ENCODE results near the gene HNRNPA2B1.
"Not testable (repeated sequence)": the region's sequence is repeated elsewhere in the genome, so short reads cannot be mapped to it uniquely, and the experiment has no call there.

The HNRNPA2B1 gene

GRCh38 chr7:26178272-26178960 lies 22.1 kb downstream of the HNRNPA2B1 start:
- H3K9me3 ChIP-seq (ENCODE audit: control insufficient read depth, insufficient read depth, low read length) = no peaks in the 10 kb centered on the region
- peaks cover 10% of the 10 kb centered on the region for H3K79me2 ChIP-seq (ENCODE audit: control insufficient read depth, low read length)
- no peak for TF ChIP-seq EZH2phosphoT487 (IDR thresholded peaks at IDR 0.05; ENCODE audit: borderline replicate concordance, low read length)
- TF ChIP-seq, protein P1, sequence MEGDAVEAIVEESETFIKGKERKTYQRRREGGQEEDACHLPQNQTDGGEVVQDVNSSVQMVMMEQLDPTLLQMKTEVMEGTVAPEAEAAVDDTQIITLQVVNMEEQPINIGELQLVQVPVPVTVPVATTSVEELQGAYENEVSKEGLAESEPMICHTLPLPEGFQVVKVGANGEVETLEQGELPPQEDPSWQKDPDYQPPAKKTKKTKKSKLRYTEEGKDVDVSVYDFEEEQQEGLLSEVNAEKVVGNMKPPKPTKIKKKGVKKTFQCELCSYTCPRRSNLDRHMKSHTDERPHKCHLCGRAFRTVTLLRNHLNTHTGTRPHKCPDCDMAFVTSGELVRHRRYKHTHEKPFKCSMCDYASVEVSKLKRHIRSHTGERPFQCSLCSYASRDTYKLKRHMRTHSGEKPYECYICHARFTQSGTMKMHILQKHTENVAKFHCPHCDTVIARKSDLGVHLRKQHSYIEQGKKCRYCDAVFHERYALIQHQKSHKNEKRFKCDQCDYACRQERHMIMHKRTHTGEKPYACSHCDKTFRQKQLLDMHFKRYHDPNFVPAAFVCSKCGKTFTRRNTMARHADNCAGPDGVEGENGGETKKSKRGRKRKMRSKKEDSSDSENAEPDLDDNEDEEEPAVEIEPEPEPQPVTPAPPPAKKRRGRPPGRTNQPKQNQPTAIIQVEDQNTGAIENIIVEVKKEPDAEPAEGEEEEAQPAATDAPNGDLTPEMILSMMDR (IDR thresholded peaks at IDR 0.05; ENCODE audit: low read depth, low read length, poor library complexity, severe bottlenecking) = no peak
- H3F3A ChIP-seq (ENCODE audit: control insufficient read depth, insufficient read depth) = peaks cover 34% of the 10 kb centered on the region
- H3K9me2 ChIP-seq (replicated peaks; ENCODE audit: control insufficient read depth, low read length) = no peaks in the 10 kb centered on the region
- no peak overlapping the region for H3K4me2 ChIP-seq (ENCODE audit: low read length)
- 0 out of 2 replicates have a peak, but pooled peaks cover 6% of the 10 kb centered on the region for H4K20me1 ChIP-seq (ENCODE audit: control insufficient read depth, insufficient read depth, low read depth, low read length)
- peaks cover 7% of the 10 kb centered on the region for H3K36me3 ChIP-seq (ENCODE audit: control insufficient read depth, low read length)
- H3K27me3 ChIP-seq (ENCODE audit: control insufficient read depth, low read length) = no peaks in the 10 kb centered on the region
- no peaks in the 10 kb centered on the region for H3K4me1 ChIP-seq (ENCODE audit: control insufficient read depth, low read length)
- H3K27ac ChIP-seq (ENCODE audit: low read depth, low read length) = no peak overlapping the region
- no peak overlapping the region for H3K4me3 ChIP-seq (ENCODE audit: low read length)

DNA sequence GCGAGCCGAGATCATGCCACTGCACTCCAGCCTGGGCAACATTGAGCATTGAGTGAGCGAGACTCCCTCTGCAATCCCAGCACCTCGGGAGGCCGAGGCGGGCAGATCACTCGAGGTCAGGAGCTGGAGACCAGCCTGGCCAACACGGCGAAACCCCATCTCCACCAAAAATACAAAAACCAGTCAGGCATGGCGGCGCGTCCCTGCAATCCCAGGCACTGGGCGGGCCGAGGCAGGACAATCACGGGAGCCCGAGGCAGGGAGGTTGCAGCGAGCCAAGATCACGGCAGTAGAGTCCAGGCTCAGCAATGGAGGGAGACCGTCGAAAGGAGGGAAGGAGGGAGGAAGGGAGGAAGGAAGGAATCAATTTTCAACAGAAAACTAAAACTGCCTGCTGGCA lies 23.3 kb downstream of the HNRNPA2B1 start:
- not testable (repeated sequence) for H3K4me1 ChIP-seq (ENCODE audit: control insufficient read depth, low read length); H3K9me3 ChIP-seq (ENCODE audit: control insufficient read depth, insufficient read depth, low read length); H3K4me2 ChIP-seq (ENCODE audit: low read length); H3K9me2 ChIP-seq (replicated peaks; ENCODE audit: control insufficient read depth, low read length); H3K27ac ChIP-seq (ENCODE audit: low read depth, low read length); H3K4me3 ChIP-seq (ENCODE audit: low read length); H4K20me1 ChIP-seq (ENCODE audit: control insufficient read depth, insufficient read depth, low read depth, low read length); H3K27me3 ChIP-seq (ENCODE audit: control insufficient read depth, low read length); H3K36me3 ChIP-seq (ENCODE audit: control insufficient read depth, low read length)
- peaks cover 23% of the 10 kb centered on the region for H3F3A ChIP-seq (ENCODE audit: control insufficient read depth, insufficient read depth)
- H3K79me2 ChIP-seq (ENCODE audit: control insufficient read depth, low read length) = peaks cover 13% of the 10 kb centered on the region

DNA sequence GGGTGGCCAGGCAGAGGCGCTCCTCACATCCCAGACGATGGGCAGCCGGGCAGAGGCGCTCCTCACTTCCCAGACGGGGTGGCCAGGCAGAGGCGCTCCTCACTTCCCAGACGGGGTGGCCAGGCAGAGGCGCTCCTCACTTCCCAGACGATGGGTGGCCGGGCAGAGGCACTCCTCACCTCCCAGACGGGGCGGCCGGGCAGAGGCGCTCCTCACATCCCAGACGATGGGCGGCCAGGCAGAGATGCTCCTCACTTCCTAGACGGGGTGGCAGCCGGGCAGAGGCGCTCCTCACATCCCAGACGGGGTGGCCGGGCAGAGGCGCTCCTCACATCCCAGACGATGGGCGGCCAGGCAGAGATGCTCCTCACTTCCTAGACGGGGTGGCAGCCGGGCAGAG lies 23.9 kb downstream of the HNRNPA2B1 start:
- not testable (repeated sequence) for H3K9me2 ChIP-seq (replicated peaks; ENCODE audit: control insufficient read depth, low read length); H3K4me3 ChIP-seq (ENCODE audit: low read length); H3K9me3 ChIP-seq (ENCODE audit: control insufficient read depth, insufficient read depth, low read length); H3K4me1 ChIP-seq (ENCODE audit: control insufficient read depth, low read length); H3K36me3 ChIP-seq (ENCODE audit: control insufficient read depth, low read length); H3K27me3 ChIP-seq (ENCODE audit: control insufficient read depth, low read length); H4K20me1 ChIP-seq (ENCODE audit: control insufficient read depth, insufficient read depth, low read depth, low read length); H3K27ac ChIP-seq (ENCODE audit: low read depth, low read length); H3K4me2 ChIP-seq (ENCODE audit: low read length)
- H3F3A ChIP-seq (ENCODE audit: control insufficient read depth, insufficient read depth) = peaks cover 17% of the 10 kb centered on the region
- peaks cover 15% of the 10 kb centered on the region for H3K79me2 ChIP-seq (ENCODE audit: control insufficient read depth, low read length)

- H3K79me2 ChIP-seq (ENCODE audit: control insufficient read depth, low read length) = peaks cover 17% of the 10 kb centered on the region
- not testable (repeated sequence) for H3F3A ChIP-seq (ENCODE audit: control insufficient read depth, insufficient read depth); H3K4me2 ChIP-seq (ENCODE audit: low read length); H3K27me3 ChIP-seq (ENCODE audit: control insufficient read depth, low read length); H3K36me3 ChIP-seq (ENCODE audit: control insufficient read depth, low read length); H3K27ac ChIP-seq (ENCODE audit: low read depth, low read length); H3K9me3 ChIP-seq (ENCODE audit: control insufficient read depth, insufficient read depth, low read length); H3K4me3 ChIP-seq (ENCODE audit: low read length); H3K4me1 ChIP-seq (ENCODE audit: control insufficient read depth, low read length); H3K9me2 ChIP-seq (replicated peaks; ENCODE audit: control insufficient read depth, low read length); H4K20me1 ChIP-seq (ENCODE audit: control insufficient read depth, insufficient read depth, low read depth, low read length)
Observed at GRCh38 chr7:26175903-26176302, 24.6 kb downstream of the HNRNPA2B1 start.

DNA sequence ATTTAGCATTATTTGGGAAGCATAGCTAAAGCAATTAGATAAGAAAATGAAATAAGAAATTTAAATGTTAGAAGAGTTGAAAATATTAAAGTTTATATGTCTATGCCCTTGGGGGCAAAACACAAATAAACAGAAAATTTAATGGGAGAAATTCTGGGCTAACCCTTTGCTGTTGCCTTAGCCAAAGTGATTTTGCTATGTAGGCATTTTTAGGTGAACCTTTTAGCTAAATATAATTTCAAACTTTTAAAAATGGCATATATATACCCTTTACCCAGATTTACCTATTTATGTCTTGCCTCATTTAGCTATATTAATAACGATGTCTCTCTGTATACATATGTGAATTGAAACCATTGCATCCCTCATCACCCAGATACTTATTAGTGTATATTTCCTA lies 28.5 kb downstream of the HNRNPA2B1 start:
- TF ChIP-seq EZH2phosphoT487 (IDR thresholded peaks at IDR 0.05; ENCODE audit: borderline replicate concordance, low read length) = no peak
- TF ChIP-seq, protein P1 (IDR thresholded peaks at IDR 0.05; ENCODE audit: low read depth, low read length, poor library complexity, severe bottlenecking) = no peak
- no peaks in the 10 kb centered on the region for H3K9me2 ChIP-seq (replicated peaks; ENCODE audit: control insufficient read depth, low read length)
- H3K27ac ChIP-seq (ENCODE audit: low read depth, low read length) = no peak overlapping the region
- peaks cover 5% of the 10 kb centered on the region for H3K4me1 ChIP-seq (ENCODE audit: control insufficient read depth, low read length)
- H3K9me3 ChIP-seq (ENCODE audit: control insufficient read depth, insufficient read depth, low read length) = no peaks in the 10 kb centered on the region
- no peak overlapping the region for H3K4me3 ChIP-seq (ENCODE audit: low read length)
- H3K36me3 ChIP-seq (ENCODE audit: control insufficient read depth, low read length) = peaks cover 10% of the 10 kb centered on the region; the same call in 1 of the 2 replicates
- H4K20me1 ChIP-seq (ENCODE audit: control insufficient read depth, insufficient read depth, low read depth, low read length) = 0 out of 2 replicates have a peak, but pooled peaks cover 6% of the 10 kb centered on the region
- H3K27me3 ChIP-seq (ENCODE audit: control insufficient read depth, low read length) = no peaks in the 10 kb centered on the region
- no peaks in the 10 kb centered on the region for H3F3A ChIP-seq (ENCODE audit: control insufficient read depth, insufficient read depth)
- peaks cover 49% of the 10 kb centered on the region for H3K79me2 ChIP-seq (ENCODE audit: control insufficient read depth, low read length)
- no peak overlapping the region for H3K4me2 ChIP-seq (ENCODE audit: low read length)

All from DOHH2 (cell line).